Left renal pelvis (tissue), 4 donors: ENCODE results near the gene PPP1R11. TPM values are rescaled to one million over a fixed set of nuclear protein-coding genes. Genes with fewer than 3 reads are reported as not detected.
"Not testable (repeated sequence)": the region's sequence is repeated elsewhere in the genome, so short reads cannot be mapped to it uniquely, and the experiment has no call there.

Experiments used
- DNase-seq, 4 donors: peaks; one replicate each; pipeline ENCODE4 v3.0.0-alpha.2; 2013; ENCODE audit warnings: low read depth in 4 of 4, low spot score in 3 of 4
- polyA plus RNA-seq, 4 donors: library from polyadenylated mRNA; unstranded; fragments of 120-200 nt; gene quantifications; one replicate each; pipeline ENCODE4 v1.2.1, GENCODE V29; 2013; ENCODE audit not compliant: insufficient read length in 4 of 4

The PPP1R11 gene
- polyA plus RNA-seq, 4 donors, result 56.7 to 74.2 (median 64.7) TPM

DNA sequence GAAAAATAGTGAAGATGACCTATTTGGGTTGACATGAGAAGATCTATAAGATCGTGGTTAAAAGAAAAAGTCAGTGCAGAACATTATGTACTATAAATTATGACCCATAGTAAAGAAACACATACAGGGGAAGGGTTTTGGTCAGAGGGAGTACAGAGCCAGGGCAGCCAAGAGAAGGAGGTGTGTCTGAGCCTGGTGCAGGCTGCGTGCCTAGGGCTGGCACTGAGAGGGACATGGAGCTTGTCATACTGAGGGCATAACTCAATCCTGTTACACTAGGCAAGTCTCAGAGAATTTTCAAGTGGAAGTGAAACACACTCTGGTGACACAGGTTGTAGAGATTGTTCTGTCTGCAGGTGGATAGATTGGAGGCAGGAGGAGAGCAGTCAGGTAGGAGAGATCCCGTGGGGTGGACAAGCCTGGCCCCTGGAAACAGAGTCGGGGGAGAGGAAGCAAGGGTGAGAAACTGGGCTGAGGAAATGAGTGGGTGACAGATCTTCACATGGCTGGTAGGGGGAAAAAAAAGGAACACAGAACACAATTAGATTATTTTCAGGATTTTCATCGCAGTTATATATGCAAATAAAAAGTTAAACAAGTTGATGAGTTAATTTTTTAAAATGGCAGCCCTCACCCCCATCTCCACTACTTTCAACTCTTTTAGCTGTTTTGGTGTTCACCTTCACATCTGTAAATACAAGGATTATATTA lies 27.1 kb downstream of the PPP1R11 start:
- DNase-seq, result no peak

DNA sequence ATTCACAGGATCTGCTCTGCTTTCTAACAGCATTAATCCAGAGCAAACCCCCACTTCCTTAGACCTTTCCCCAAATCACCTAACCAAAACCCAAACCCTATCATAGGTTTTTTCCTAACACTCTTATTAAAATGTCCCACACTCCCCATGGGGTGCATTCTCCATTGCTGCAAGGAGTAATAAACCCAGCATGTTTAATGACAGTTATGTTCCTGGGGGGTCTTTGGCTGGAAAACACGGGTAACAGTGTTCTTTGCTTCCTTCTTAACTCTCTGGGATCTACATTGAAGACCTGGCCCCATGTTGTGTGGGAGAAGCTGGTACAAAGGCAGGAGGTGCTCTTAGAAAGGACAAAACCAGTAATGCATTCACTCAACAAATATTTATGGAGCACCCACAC lies 29.8 kb downstream of the PPP1R11 start:
- DNase-seq, result no peak

DNA sequence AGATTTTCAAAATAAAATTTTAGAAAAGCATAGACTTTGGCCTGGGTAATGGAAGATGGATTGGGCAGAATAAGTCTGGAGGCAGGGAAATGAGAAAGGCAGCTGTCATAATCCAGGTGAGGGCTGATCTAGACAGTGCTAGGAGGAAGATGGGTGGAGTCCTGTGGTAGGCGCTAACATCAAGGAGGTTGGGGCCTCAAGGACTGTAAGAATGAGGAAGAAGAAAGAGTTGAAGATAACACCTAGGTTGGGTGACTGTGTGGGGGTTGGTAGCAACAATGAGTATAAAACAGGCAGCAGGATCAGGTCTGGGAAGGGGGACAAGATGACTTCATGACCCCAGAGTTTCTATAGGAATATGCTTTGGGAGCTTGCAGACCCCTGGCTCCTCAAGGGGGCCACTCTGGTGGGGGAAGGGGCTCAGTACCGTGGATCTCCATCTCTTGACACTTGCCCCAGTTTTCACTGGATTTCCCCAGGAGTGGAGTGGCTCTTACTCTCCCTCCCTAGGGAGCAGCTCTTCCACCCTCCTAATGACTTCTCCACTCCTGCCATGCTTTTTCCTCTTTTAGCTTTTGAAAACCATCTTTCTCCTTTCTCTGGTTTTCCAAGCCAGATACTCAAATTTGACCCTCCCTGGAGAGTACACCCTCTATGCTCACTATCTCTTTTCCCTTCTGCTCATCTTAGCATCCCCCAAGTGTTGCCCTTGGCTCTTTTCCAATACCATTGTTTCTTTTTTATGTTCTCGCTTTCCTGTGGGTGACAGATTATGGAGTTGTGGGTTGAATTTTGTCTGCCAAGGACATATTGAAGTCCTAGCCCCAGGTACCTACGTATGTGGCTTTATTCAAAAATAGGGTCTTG lies 31.1 kb downstream of the PPP1R11 start:
- DNase-seq, result no peak

DNA sequence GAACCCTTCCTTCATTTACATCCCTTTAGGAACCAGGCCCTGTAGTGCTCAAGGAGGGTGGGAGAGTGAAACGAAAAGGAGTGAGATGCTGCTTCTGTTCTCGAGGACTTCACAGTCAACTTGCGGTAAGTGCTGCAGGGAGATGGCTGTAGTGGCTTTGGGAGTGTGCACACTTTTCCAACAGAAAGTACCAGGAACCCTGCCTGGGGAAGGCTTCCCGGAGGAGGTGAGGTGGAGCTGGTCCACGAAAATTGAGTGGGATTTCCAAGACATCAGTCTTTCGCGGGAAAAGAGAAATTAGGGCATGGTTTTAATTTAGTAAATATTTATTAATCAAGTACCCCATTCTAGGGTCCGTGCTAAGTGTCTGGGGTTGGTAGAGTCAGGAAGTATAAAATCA lies 33.2 kb downstream of the PPP1R11 start:
- DNase-seq, result no peak

DNA sequence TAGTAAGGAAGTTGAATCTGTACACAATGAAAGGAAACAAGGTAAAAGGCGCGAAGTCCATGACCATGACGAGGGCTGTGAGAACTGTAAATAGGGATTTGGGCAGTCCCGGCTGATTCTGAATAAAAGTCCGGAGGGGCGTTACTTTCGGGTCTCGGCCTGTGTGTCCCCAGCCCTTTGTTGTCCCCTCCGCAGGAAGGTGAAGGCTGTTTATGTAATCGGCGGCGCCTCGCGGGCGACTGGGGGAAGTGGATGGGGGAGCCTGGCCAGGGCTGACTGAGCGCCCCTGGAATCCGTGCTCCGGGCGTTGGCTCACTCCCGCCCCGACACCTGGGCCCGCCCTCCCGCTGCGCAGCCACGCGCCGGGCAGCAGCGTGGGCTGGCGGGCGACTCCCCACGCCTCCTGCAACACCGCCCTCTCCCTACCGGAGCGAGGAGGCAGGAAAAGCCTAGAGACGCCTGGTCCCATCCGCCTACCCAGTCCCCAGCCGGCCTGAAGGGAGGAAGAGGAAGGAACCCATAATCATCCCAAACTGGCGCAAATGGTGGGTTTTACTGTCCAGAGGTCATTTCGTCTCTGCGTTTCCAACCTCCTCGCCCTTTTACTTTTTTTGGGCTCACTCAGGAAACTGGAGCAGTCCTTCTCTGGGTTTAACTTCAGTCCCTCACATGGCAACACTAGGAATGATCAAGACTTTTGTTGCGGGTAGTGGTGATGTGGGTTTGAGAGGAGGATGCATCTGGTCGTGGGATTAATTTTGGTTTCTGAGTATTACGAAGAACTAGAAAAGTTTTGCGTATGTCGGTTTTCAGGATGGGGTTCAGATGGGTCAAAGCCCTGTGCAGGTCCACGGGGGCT lies 33.8 kb downstream of the PPP1R11 start:
- no peak for DNase-seq

DNA sequence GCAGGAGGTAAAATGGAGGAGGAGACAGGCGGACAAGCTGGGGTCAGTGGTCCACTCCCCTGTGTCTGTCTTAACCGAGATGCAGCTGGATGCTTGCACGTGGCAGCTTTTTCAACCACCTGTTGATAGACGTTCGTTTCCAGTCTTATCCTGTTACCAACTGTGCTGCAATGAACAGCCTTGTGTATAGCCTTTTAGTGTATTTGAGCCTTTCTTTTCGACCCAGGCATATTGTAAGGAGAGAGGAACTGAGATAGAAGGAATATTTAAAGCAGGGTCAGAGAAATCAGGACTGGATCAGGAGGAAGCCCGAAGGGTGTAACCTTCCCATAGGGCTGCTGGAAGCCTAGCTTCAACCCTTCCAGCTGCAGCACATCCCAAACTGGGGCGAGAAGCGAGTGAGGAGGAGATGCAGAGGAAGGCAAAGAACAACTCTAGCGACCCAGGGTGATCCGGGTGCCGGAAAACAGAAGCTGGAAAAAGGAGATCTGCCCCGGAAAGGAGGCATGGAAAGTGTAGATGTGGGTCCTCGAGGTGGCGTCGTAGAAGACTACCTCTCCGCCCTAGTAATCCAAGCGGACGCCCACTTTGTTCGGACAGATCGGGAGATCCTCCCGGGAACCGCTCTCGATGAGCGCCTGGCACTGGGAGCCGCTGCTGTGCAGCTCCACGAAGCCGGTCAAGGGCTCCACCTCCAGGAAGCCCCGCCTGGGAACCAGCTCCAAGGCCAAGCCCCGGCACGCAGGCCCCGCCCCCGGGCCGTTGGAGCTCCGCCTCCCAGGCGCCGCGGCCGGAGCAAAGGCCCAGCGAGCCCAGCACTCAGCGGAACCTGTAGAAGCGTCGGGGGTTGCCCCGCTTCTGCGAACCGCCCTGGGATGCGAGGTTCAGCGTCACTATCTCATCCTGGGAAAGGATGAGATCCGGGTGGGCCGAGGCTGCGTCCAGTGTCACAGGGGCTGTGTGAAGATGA lies 34.7 kb downstream of the PPP1R11 start:
- peak; percentile 64 to 71 (median 65) for DNase-seq

DNA sequence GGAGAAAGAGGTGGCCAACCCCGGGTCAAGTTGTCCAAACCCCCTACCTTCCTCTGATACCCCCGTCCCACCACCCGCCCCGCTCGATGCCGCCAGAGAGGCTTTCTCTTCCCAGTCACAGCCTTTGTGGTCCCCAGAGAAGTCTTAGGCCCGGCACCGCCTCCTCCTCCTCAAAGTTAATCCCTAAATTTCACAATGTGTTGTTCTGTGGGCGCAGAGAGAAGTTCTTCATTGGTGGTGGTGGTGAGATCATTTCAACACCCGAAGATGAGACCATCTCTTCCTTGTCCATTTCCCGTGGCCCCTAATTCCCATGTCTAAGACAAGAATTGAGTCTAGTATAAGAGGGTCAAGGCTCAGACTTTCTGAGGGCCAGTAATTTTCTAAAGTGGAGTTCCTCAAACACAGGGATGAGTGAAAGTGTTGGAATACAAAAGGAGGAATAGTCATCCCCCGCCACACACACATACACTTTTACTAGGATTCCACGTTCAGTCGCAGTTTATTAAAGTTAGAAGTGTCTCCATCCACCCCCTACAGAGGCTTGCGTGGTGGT lies 35.5 kb downstream of the PPP1R11 start:
- no peak for DNase-seq

DNA sequence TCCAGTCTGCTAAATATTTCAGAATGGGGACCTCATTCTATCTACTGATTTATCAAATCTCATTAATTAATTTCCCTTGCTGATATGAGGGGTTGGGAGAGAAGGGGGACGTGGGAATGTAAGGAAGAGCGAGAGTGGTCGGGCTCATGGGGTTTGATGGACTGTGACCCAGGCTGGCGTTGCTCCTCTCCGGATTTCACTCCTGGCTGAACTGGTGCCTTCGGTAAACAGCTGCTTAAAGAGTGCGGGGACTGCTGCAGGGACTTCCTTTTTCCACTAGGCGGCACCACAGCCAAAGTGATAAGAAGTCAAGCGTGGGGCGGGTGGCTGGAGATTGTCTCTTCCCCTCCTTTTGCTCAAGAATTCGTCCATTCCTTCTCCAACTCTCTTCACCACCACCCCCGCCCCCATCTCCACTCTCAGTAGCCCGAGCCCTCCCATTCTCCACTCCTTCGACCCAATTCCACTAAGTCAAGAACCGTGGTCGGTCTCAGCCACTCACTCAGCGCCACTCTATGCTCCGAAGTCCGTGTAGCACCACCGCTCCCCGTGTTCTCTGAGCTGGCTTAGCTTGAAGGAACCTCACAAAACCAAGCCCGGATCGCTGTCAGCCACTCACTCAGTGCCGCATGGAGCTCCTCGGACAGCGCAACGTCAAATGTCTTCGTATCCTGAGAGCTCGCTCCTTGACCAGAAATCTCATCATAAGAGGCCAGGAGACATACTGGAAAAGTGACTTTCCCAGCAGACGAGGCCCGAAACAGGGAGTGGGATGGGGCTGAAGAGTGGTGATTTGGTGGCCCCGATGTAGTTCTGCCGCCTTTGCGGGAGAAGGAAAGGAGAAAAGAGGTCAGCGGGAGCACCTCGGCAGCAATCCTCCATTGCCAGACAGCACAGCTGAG lies 36.2 kb downstream of the PPP1R11 start:
- peak; percentile 71 to 82 (median 75) for DNase-seq

DNA sequence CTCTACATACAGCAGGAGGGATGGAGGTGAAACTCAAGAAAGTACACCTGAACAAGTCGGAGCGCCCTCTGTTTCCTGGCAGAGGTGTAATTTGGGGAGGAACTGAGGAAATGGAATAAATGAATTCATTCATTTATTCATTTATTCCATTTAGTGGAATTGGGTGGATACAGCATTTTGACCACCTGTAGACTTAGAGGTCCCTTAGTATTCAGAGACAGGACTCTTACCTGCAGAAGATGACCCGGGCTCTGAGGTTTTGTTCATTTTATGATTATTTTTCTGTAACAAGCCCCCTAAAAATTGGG lies 36.8 kb downstream of the PPP1R11 start:
- no peak for DNase-seq

DNA sequence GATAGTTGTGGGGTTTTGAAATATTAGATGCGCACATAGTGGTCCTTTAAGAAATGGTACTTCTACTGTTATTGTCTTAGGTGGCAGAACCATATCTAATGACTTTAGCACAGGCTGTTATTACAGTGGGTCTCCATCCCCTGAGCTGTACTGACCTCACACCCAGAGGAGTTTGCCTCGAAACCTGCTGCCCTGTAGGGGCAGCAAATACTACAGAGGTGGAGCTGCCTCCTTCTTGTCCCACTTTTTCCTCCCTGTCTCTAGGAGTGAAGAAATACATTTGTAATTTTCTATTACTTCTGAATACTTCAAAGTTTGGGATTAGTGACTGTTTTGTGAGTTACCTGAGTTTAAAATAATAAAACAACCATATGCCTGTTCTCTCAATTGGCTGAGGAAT lies 37.7 kb downstream of the PPP1R11 start:
- no peak for DNase-seq

DNA sequence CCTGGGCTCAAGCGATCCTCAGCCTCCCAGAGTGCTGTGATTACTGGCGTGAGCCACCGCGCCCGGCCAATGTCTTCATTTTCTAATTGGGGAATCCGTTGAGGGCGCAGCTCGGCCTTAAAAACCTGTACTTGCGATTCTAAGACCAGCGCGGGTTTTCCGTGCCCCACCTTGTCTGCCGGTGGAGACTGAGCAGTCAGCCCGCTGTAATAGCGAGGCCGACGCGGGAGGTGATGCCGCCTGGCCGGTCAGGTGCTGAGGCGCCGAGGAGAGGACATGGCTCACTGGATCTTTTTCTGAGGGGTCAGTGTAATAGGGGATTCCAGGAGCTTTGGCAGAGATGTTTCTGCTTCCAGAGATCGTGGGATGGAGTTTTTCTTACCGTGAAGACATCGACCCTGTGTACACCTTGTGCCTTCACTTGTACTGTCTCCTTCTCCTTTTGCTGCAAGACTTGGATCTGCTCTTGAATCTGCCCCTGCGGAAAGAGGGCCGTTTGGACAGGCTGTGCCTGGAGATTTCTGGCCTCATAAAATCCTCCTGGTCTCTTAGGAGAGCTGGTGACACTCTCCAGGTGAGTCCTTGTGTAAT lies 44.4 kb downstream of the PPP1R11 start:
- no peak for DNase-seq

DNA sequence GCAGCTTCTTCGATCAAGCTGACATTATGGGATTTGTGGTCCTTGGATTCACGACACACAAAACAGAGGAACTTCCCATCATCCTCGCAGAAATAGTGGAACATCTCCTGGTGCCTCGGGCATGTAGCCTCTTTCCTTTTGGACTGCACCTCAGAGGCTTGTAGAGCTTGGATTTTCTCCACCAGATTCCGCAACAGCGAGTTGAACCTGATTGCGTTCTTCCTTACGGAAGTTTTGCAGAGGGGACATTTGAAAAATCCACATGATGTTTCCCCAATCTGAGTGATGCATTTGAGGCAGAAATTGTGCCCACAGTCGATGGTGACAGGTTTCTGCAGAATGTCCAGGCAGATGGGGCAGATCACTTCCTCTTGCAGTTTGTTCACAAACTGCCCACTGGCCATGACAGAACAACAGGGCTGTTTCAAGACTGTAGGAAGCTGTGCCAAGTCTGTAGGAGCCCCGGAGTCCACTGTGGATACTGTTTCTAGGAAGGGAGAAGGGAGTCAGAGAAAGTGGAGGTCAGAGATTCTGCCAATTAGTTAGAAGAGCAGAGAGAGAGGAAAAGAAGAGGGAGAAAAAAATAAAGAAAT lies 45.5 kb downstream of the PPP1R11 start:
- DNase-seq, result no peak

DNA sequence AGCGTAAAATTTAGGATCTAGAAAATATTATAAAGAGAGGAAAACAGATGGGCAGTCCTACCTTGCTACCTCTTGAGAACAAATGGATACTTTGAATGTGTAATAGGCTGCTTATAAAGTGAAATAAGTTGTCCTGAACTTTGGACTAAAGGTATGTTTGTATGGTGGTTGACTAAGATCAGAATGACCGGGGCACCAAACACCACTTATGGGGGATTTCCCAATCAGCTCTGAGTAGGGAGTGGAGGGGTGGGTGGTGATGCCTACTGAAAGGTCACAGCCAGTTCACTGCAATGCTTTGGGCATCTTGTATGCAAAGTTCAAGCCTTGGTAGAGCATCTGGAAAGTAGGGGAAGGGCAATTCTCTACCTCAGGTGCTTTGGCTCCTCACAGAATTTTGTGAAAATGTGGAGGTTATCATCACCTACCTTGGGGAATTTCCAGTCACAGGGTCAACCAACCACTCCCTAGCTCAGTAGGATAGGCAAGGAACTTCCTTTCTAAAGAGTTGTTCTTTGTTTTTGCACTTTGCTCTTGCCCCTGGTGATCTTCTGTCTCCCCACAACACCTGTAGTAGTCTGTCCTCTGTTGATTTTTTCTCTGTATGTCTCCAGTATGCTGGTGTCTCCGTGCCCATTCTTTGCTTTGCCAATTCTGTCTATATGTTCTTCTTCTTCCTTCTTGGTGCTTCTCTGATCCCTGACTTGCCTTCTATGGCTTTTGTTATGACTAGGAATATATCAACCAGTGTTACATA lies 46.2 kb downstream of the PPP1R11 start, which contains the start of gene TRIM31:
Gene TRIM31 (minus strand): TSS at position 88 of the 757 bp plus-strand sequence. CDS start 285 bp downstream, outside the sequence.
- DNase-seq, result no peak

DNA sequence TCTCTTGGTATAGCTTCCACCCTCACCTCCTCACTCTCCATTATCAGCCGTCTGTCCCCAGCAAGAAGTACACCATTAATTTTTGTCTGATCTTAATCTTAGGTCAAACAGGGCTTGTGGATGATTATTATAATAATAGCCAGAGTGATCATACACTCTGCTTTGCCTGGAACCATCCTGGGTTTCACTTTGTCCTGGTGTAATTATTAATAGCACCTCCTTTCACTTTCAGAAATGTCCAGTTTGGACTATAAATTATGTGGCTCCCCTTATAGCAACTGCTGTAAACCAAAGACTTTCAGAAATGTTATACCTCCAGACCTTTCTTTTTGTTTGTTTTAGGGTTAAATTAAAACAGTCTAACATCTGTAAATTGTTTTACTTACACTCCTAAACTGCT lies 46.8 kb downstream of the PPP1R11 start:
- no peak for DNase-seq

DNA sequence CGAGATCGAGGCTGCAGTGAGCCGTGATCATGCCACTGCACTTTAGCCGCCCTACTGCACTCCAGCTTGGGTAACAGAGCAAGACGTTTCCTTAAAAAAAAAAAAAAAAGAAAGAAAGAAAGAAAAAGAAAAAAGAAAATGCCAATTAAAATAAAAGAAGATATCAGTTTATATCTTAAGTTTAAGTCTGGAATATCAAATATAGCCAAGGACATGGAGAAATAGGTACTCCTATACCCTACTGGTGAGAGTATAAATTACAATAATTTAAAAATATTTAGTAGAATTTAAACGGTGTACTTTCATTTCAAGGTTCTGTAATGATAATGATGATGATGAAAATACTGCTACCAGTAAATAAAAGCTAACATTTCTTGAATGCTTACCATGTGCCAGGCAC lies 49.7 kb downstream of the PPP1R11 start:
- no peak for DNase-seq

DNA sequence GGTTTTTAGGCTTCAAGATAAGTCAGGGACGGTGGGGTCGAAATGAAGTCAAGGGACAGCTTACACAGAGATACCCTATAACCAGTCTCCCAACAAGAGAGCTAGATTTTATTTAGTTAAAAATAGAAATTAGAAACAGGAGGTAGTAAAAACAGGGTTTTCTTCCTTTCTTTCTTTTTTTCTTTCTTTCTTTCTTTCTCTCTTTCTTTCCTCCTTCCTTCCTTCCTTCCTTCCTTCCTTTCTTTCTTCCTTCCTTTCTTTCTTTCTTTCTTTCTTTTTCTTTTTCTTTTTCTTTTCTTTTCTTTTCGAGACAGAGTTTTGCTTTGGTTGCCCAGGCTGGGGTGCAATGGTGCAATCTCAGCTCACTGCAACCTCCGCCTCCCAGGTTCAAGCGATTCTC lies 51.7 kb downstream of the PPP1R11 start:
- not testable (repeated sequence) for DNase-seq
